HUES6 (cell line): ENCODE results near the gene HDDC3.
"Not testable (repeated sequence)": the region's sequence is repeated elsewhere in the genome, so short reads cannot be mapped to it uniquely, and the experiment has no call there.

ENCODE experiments used
- H3K27ac ChIP-seq: 2 replicates; pipeline ENCODE4 v1.7.0; 2013; ENCODE audit warnings: low read depth, mild to moderate bottlenecking, low read length, inconsistent platforms
- H3K27me3 ChIP-seq: 2 replicates; pipeline ENCODE4 v1.6.1; 2013; ENCODE audit warnings: low read length; ENCODE audit not compliant: control insufficient read depth, insufficient read depth
- H3K36me3 ChIP-seq: 2 replicates; pipeline ENCODE4 v1.6.1; 2013; ENCODE audit warnings: low read length; ENCODE audit not compliant: control insufficient read depth, insufficient read depth
- H3K4me1 ChIP-seq: 2 replicates; pipeline ENCODE4 v1.6.1; 2013; ENCODE audit warnings: low read length; ENCODE audit not compliant: control insufficient read depth, insufficient read depth
- H3K4me3 ChIP-seq: 2 replicates; pipeline ENCODE4 v1.5.1; 2013; ENCODE audit warnings: low read depth, low read length
- H3K9ac ChIP-seq: one replicate; pipeline ENCODE4 v1.6.1; 2013; ENCODE audit warnings: mild to moderate bottlenecking, low read length
- H3K9me3 ChIP-seq: 2 replicates; pipeline ENCODE4 v1.6.1; 2013; ENCODE audit warnings: low read depth, low read length; ENCODE audit not compliant: control insufficient read depth, insufficient read depth

HDDC3 gene

DNA sequence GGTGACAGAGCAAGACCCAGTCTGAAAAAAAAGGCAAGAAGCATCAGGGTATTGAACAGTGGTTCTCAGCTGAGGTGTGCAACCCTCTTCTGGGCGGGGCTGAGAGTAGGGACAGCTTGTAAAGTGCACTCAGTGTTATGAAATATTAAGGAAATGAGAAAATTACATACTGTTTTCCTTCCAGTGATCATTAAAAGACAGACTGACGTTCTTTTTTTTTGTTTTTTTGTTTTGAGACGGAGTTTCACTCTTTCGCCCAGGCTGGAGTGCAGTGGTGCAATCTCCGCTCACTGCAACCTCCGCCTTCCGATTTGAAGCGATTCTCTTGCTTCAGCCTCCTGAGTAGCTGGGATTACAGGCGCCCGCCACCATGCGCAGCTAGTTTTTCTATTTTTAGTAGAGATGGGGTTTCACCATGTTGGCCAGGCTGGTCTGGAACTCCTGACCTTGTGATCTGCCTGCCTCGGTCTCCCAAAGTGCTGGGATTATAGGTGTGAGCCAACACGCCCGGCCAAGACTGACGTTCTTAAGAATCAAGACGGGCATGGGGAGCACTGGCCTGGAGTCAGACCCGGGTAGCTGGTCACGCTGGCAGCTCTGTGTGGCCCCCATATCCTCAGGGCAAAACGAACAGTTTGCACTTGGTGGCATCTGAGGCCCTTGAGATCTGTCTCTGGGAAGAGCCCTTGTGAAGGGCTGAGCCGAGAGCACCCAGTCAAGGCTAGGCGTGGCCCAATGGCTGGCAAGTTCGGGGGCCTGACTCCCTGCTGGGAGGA is 17.9 kb downstream of the HDDC3 start:
- peaks cover 72% of the 10 kb centered on the region for H3K36me3 ChIP-seq
- H3K27me3 ChIP-seq: no peaks in the 10 kb centered on the region
- peaks cover 9% of the 10 kb centered on the region; the same call in 1 of the 2 replicates for H3K4me1 ChIP-seq
- no peak overlapping the region for H3K4me3 ChIP-seq
- H3K27ac ChIP-seq: no peak overlapping the region
- no peak overlapping the region for H3K9ac ChIP-seq
- H3K9me3 ChIP-seq: no peaks in the 10 kb centered on the region

DNA sequence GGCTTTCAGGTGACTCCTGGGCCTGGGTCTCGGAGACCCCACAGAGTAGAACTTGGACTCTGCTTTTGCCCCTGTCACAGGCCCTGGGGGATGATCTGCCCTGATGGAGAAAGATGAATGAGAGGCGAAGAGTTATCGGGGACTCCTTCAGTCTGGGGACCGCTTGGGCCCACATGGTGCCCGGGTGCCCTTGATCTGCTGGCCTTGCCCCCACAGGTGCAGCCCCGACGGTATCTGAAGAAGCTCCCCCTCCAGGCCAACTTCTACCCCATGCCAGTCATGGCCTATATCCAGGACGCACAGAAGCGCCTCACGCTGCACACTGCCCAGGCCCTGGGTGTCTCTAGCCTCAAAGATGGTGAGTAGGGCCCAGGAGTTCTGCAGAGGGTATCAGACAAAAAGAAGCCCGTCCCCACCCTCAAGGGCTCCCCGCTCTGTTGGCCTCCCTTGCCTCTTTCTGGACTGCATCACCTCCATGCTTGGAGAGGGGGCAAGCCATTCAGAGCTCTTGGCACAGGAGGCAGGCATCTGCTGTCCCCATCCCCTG is 18.9 kb downstream of the HDDC3 start:
- Histone ChIP-seq H3K9me3 (no peaks in the 10 kb centered on the region), H3K4me1 (peaks cover 9% of the 10 kb centered on the region; the same call in 1 of the 2 replicates), H3K36me3 (peaks cover 69% of the 10 kb centered on the region), H3K27ac (no peak overlapping the region), H3K9ac (no peak overlapping the region), H3K4me3 (no peak overlapping the region), H3K27me3 (no peaks in the 10 kb centered on the region)

DNA sequence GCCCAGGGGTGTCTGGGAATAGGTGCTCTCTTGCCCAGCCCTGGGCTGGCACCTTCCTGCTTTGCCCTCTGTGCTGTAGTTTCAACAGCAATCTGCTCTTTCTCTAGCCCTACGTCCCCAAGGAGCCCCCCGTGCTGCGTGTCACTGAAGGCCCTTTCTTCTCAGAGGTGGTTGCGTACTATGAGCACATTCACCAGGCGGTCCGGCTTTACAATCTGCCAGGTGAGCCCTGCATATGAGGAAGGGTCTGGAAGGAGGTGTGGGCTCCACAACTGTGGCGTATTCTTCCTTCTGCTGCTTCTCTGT is 19.6 kb downstream of the HDDC3 start:
- Histone ChIP-seq H3K36me3 (peaks cover 62% of the 10 kb centered on the region), H3K4me3 (no peak overlapping the region), H3K27me3 (no peaks in the 10 kb centered on the region), H3K9me3 (no peaks in the 10 kb centered on the region), H3K27ac (no peak overlapping the region), H3K9ac (no peak overlapping the region), H3K4me1 (peaks cover 9% of the 10 kb centered on the region; the same call in 1 of the 2 replicates)

DNA sequence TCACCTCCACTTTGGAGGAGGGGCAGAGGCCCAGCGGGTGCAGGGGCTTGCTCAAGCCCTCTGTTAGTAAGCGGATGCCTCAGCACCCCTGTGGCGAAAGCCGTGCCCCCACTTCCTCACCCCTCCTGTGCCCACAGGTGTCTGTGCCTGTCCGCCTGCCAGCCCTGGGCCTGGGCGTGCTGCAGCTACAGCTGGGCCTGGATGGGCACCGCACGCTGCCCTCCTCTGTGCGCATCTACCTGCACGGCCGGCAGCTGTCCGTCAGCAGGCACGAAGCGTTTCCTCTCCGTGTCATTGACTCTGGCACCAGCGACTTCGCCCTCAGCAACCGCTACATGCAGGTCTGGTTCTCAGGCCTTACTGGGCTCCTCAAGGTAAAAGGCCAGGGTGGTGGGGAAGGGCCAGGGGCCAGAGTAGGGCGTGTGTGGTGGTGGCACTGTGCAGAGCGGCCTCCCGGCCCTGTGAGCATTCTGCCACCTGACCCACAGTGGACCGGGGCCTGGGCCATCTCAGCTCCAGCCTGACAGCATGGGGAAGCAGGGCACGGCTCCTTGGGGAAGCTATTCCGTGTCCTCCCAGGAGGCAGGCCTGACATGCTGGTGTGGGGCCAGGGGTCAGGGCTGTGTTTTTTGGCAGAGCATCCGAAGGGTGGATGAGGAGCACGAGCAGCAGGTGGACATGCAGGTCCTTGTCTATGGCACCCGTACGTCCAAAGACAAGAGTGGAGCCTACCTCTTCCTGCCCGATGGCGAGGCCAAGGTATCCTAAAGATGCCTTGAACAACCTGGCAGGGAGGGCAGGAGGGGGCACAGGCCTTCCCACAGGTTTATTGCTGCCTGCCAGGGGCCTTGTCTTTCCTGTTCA is 20.2 kb downstream of the HDDC3 start:
- H3K36me3 ChIP-seq: peaks cover 62% of the 10 kb centered on the region
- no peaks in the 10 kb centered on the region for H3K9me3 ChIP-seq
- H3K27me3 ChIP-seq: no peaks in the 10 kb centered on the region
- H3K27ac ChIP-seq: no peak overlapping the region
- peaks cover 9% of the 10 kb centered on the region; the same call in 1 of the 2 replicates for H3K4me1 ChIP-seq
- H3K9ac ChIP-seq: no peak overlapping the region
- no peak overlapping the region for H3K4me3 ChIP-seq

DNA sequence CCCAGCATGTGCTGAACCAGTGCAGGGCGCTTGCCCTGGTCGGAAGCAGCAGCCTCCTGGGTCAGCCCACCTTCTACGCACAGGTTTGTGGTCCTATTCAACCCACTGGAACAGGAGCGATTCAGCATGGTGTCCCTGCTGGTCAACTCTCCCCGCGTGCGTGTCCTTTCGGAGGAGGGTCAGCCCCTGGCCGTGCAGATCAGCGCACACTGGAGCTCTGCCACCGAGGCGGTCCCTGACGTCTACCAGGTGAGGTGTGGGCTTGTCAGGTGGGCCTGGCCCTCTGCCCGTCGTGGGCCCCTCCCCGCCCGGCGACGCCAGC is 21.1 kb downstream of the HDDC3 start:
- no peaks in the 10 kb centered on the region for H3K27me3 ChIP-seq
- no peak overlapping the region for H3K4me3 ChIP-seq
- peaks cover 8% of the 10 kb centered on the region; the same call in 1 of the 2 replicates for H3K4me1 ChIP-seq
- H3K9ac ChIP-seq: no peak overlapping the region
- H3K9me3 ChIP-seq: no peaks in the 10 kb centered on the region
- H3K27ac ChIP-seq: no peak overlapping the region
- H3K36me3 ChIP-seq: peaks cover 63% of the 10 kb centered on the region

DNA sequence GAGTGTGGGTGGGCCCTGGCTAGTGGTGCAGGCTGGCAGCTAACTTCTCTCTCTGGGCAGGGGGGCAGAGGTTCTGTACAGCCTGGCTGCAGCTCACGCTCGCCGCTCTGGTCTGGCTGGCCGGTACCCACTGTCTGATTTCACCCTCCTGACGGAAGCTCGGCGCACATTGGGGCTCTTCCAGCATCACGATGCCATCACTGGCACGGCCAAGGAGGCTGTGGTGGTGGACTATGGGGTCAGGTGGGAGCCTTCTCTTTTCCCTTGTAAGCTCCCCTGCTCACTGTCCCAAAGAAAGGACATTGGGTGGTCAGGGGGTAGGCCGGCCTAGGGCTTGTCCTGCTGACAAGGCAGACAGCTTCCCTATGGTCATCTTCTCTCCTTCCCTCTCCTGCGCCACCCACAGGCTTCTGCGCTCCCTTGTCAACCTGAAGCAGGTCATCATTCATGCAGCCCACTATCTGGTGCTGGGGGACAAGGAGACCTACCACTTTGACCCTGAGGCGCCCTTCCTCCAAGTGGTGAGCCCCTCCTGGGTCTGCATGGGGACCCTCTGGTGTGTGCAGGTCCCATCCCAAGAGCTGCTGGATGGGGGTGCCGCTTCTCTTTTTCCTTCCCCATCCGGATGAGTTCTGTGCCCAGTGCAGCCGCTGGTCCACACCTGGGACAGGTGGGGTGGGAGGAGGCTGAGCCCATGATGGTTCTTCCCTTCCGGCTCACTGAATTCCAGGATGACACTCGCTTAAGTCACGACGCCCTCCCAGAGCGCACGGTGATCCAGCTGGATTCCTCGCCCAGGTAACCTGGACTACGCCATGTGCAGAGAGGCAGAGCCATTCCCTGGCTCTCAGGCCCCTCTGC is 21.7 kb downstream of the HDDC3 start:
- H3K9me3 ChIP-seq: no peaks in the 10 kb centered on the region
- H3K36me3 ChIP-seq: peaks cover 67% of the 10 kb centered on the region

DNA sequence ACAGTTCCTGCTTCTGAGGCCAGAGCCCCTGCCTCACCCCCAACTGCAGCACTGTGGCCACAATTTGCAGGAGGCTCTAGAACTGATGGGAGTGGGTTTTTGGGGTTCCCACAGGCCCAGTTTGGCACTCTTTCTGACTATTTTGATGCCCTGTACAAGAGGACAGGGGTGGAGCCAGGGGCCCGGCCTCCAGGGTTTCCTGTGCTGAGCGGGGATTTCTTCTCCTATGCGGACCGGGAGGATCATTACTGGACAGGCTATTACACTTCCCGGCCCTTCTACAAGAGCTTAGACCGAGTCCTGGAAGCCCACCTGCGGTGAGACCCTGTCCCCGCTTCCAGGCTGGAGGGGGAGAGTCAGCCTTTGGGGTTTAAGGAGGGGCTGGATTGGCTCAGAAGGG is 22.4 kb downstream of the HDDC3 start:
- peaks cover 69% of the 10 kb centered on the region for H3K36me3 ChIP-seq
- no peak overlapping the region for H3K27ac ChIP-seq
- H3K9me3 ChIP-seq: no peaks in the 10 kb centered on the region
- H3K4me3 ChIP-seq: no peak overlapping the region
- no peaks in the 10 kb centered on the region for H3K4me1 ChIP-seq
- no peaks in the 10 kb centered on the region for H3K27me3 ChIP-seq
- no peak overlapping the region for H3K9ac ChIP-seq

More for the DNA sequence above, 21.7 kb downstream of the HDDC3 start:
- Histone ChIP-seq H3K4me3 (no peak overlapping the region), H3K27ac (no peak overlapping the region), H3K27me3 (no peaks in the 10 kb centered on the region), H3K9ac (no peak overlapping the region), H3K4me1 (peaks cover 3% of the 10 kb centered on the region; the same call in 1 of the 2 replicates)

DNA sequence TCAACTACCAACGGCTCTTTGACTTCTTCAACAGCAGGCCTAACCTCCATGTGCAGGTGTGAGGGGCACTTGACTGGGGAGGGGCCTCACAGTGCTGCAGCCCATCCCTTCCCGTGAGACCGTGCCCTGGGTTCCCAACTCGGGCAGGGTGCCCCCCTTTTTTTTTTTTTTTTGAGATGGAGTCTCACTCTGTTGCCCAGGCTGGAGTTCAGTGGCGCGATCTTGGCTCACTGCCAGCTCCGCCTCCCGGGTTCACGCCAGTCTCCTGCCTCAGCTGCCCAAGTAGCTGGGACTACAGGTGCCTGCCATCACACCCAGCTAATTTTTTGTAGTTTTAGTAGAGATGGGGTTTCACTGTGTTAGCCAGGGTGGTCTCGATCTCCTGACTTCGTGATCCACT is 22.9 kb downstream of the HDDC3 start:
- not testable (repeated sequence) for H3K9ac ChIP-seq, H3K4me3 ChIP-seq, H3K4me1 ChIP-seq, H3K9me3 ChIP-seq, H3K27ac ChIP-seq, H3K27me3 ChIP-seq
- H3K36me3 ChIP-seq: peaks cover 71% of the 10 kb centered on the region

DNA sequence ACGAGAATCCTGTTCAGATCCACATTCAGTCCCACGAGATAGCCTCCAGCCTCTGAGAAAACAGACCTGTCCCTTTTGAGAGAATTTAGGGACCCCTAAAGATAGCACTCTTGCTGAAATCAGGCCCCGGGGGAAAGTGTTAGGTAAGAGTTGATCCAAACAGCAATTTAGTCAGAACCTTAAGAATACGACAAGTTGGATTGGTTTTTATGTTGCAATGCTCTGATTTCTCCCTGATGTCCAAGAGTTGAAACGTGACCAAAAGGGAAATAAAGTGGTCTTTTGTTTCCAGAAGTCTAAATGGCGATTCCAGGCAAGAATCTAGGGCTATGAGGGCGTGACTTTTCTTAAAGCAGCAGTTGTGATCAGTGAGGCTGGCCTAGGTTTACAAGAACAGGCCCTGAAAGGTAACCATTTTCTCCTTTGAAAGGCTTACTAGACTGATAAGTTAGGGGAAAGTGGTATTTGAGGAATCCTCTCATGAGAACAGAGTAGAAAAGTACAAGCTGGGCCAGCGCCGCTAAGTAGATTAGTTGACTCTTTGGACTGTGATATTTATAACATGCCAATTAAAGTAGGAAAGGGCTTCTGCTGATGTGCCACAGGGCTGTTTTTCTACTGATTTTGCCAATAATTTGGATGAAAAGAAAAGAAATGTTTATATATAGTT is 24.4 kb downstream of the HDDC3 start:
- Histone ChIP-seq H3K9ac (no peak overlapping the region), H3K27me3 (peaks cover 10% of the 10 kb centered on the region), H3K4me3 (no peak overlapping the region), H3K27ac (no peak overlapping the region), H3K9me3 (no peaks in the 10 kb centered on the region), H3K36me3 (peaks cover 61% of the 10 kb centered on the region), H3K4me1 (peaks cover 7% of the 10 kb centered on the region)

DNA sequence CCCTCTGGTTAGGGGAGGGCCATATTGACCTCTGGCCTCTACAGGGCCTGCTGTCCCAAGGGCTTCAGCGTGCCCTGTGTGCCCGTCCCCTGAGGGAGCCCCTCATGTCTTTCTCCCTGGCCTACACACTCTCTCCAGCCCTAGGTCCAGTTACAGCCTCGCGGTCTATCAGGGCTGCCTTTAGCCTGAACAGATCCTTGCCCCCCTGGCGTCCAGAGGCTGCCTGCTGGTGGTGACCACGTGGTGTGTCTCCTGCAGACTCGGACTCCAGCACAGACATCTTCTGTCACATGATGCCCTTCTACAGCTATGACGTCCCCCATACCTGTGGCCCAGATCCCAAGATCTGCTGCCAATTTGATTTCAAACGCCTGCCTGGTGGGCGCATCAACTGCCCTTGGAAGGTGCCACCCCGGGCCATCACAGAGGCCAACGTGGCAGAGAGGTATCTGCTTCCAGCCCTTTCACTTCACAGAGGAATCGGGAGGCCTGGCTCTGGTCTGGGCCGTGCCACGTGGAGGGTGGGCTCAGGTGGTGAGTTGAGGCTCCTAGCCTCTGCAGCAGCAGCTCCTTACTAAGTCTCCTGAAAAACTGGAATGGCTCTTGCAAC is 25.2 kb downstream of the HDDC3 start:
- H3K36me3 ChIP-seq: peaks cover 53% of the 10 kb centered on the region
- H3K9ac ChIP-seq: no peak overlapping the region
- H3K4me1 ChIP-seq: peaks cover 7% of the 10 kb centered on the region
- no peaks in the 10 kb centered on the region for H3K9me3 ChIP-seq
- H3K27ac ChIP-seq: no peak overlapping the region
- no peak overlapping the region for H3K4me3 ChIP-seq
- peaks cover 10% of the 10 kb centered on the region for H3K27me3 ChIP-seq
